Ramos (cell line): ENCODE data around the gene BICC1.

ENCODE experiments used
- in situ Hi-C: fragments of 300-500 bp; cut with MboI; formaldehyde crosslinking; loops from one replicate; pipeline ENCODE4 v1.14.3; 2022; ENCODE audit warnings: low sequenced_read_pairs; ENCODE audit not compliant: unreplicated experiment

BICC1 gene

DNA sequence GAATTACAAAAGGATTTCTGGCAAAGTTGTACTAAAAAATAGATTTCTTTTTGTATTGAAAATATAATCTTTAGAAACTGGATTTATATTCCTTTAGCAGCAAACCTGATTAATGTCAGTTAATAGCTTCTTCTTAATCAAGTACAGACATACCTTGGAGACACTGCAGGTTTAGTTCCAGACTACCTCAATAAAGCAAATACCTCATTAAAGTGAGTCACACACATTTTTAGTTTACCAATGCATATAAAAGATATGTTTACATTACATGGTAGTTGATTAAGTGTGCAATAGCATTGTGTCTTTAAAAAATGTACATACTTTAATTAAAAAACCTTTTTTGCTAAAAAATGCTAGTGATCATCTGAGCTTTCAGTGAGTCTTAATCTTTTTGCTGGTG, 215.0 kb downstream of the BICC1 start:
- in situ Hi-C loops, result no loop called here

DNA sequence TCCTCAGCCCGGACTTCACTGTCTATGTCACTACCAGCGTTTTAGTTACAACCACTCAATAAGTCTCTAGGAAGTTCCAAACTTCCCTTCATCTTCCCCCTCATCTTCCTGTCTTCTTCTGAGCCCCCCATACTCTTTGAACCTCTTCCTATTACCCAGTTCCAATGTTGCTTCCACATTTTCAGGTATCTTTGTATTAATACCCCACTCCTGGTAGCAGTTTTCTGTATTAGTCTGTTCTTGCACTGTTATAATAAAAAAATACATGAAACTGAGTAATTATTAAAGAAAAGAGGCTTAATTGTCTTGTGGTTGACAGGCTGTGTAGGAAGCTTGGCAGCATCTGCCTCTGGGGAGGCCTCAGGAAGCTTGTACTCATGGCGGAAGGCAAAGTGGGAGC, 218.6 kb downstream of the BICC1 start:
- in situ Hi-C loops, result no loop called here

DNA sequence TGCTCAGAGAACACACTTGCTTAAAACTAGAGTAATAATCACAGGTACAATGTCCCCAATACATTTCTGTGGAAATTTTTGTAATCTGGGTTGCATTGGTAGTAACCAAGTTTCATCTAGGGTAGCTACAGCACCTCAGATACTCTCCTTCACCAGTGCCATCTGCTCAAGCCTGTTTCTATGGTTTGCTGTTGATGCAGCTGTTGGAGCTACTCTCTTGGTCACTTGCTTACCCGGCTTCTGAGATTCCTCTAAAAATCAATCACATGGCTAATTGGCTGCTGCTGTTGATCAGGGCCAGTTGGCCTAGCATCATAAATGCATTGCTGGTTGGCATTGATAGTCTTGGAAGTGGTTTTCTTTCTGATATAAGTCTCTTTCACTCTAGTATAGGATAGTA, 220.8 kb downstream of the BICC1 start:
- in situ Hi-C loops, result no loop called here

DNA sequence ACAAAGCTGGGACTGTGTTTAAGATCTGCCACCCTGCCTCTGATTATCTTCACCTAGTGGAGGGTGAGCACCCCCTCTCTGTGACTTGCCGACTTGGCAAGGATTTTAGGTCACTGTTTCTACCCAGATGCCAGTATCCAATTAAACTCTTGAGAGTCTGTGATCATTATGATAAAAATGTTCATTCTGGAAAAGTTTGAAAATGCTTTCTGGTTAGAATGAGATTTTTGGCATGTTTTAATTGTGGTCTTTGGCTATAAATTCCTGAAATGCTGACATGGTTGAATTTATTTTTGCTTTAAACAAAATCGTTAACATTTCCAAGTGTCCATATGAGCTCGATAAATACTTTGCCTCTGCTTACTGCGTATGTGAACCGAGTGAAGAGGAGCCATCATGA, 221.4 kb downstream of the BICC1 start:
- in situ Hi-C loops, result no loop called here

DNA sequence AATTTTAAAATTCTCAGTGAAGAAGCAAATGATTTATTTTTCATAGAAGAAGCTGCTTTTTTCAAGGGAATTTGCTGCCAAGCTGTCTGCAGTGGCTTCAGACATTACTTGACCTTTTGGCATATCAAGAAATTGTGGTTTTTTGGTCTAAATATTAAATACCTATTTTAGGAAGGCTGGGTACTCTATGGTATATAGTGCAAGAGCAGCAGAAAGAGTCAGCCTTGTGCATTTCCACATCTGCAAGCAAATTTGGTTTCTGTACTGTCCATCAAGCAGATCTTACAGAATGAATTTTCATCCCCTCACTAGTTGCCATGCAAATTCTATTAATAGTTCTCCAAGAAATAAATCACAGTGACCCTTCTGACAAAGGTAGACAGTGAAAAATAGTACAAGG, 222.0 kb downstream of the BICC1 start:
- in situ Hi-C loops, result no loop called here

DNA sequence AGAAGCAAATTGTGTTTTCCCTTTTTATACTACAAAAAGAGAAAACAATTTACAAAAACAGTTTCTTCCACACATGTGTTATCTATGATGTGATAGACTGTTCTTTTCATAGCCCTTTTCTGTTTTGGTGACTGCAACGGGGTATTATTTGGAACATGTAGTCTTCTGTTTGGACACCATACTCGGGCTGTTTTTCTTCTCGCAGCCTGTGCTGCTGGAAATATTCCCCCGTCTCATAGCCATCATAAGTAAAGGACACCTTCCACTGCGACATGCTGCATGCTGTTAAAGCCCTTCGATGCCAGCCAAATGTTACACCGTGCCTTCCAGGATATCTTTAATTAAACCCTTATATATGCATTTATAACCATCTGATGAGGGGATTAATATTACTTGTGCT, 222.4 kb downstream of the BICC1 start:
- in situ Hi-C loops, result no loop called here

DNA sequence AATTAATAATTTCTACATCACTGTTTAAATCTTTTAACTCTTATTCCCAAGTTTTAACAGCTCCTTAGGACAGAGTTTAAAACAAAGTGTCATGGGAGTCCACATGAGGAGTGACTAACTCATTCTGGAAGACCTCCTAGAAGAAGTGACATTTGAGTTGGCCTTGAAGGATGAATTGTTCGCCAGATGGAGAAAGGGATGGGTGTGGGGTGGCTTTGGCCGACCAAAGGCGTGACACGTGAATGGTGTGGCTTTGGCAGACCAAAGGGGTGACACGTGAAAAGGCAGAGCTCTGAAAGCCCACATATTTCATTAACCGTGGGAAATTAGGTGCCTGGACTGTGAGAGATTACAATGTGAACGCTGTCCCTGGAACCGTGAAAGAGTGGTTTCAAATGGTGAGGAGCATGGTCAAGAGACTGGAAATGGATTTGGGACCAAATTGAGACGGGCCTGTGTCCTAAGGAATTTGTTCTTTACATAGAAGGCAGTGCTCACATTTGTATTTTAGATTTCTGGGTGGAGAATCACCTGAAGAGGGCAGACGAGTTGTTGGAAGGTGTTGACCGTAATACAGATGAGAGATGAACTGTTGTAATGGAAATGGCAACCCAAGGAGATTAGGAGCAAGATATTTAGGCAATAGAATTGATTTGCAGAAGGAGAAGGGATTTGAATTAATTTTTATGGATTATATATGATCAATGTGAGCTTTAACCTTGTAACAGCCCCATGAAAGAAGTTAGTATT, 228.1 kb downstream of the BICC1 start:
- in situ Hi-C loops, result no loop called here

DNA sequence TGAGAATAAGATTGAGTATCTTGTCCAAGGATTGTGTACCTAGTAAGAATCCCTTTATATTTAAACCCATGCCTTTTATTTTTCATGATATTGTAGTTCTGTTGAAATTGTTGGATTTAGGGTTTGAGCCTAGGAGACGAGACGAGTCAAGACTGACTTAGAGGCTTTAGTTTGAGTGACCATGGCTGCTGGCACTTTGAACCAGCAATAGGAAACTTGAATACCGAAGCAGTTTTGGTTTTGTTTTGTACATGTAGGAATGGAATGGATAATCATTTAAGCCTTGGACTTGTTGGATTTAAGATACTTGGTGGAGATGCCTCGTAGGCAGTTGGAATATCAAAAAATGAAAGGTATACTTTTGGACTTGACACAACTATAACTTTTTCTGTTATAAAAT, 229.0 kb downstream of the BICC1 start:
- in situ Hi-C loops, result no loop called here

DNA sequence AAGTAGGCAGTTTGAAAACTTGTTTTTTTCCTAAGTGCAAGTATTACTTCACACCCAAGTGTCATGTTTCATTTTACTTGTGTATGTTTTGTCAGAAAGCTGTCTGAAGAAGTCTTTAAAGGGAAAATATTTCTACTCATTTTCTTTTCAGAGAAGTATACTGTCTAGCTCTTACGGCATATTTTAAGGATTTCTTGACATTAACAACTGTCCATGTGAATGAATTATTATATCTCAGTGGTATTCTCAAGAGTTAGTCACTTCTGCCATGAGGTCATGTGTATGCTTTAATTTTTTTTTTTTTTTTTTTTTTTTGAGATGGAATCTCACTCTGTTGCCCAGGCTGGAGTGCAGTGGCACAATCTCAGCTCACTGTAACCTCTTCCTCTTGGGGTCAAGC, 229.5 kb downstream of the BICC1 start:
- in situ Hi-C loops, result no loop called here

DNA sequence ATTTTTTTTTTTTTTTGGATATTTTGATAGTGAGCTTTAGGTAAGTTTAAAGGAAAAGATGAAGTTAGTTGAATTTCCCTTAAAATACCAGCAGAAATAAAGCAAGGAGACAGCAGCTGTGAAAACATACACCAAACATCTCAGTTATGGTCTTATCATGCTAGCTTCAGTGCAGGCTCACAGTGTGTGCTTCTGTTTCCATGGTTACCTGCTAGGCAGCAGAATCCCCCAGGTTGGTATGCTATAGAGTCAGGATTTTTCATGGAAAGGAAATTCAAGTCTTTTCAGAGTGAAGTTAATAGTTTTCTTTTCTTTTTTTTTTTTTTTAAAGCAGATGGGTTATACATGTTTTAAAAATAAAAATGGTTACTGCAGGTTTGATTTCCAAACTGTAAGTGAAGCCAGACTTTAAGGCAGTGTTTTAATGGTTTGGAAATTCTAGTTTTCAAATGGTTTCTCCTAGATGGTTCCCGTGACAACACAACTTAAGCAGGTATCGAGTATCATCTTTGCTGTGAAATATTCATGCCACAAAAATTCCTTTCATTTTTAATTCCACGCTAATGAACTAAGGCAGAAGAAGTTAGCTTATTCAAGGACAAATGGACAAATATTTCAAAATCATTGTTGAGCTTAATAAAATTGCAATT, 230.9 kb downstream of the BICC1 start:
- in situ Hi-C loops, result no loop called here

DNA sequence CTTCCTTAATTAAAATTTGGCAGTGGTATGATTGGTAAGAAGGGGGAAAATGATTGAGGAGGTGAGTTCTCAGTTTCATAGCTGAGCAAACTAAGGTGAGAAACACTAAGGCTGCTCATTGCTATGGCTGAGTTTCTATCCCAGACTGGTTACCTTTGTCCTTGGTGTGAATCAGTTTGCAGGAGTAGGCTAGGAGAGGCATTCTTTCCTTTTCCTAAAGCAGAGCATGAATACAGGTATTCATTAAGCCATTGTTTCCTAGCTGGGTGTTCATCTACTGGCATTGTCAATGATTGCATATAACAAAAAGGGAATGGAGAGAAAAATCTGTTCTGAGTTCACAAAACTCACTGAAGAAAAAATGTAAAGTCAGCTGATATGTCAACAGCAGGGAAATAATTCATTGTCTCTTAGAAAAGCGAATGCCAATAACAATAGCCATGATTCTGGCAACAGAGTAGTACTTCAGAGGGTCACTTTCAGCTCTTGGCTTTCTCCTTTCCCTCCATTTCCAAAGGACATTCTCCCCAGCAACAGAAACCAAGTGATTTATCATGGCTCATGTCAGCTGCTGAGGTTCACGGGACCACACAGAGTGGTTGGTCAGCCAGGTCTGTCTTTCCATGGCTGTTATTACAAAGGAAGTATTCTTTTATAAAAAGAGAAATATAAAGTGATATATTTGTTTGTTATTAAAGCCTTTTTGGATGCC, 234.0 kb downstream of the BICC1 start:
- in situ Hi-C loops, result no loop called here

DNA sequence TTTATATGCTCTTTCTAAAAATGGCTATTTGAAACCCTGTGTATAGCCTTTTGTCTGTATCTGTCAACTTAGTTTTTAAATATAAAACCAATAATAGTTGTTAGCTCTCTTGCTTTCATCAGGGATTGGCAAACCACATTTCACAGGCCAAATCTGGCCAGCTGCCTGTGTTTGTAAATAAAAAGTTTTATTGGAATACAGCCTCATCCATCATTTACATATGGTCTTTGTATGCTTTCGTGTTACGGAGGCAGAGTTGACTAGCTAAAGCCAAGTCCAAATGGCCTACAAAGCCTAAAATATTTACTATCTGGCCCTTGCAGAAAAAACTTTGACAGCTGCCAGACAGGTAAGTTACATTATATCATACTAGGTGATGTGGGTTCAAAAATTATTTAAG, 235.0 kb downstream of the BICC1 start:
- in situ Hi-C loops, result no loop called here

DNA sequence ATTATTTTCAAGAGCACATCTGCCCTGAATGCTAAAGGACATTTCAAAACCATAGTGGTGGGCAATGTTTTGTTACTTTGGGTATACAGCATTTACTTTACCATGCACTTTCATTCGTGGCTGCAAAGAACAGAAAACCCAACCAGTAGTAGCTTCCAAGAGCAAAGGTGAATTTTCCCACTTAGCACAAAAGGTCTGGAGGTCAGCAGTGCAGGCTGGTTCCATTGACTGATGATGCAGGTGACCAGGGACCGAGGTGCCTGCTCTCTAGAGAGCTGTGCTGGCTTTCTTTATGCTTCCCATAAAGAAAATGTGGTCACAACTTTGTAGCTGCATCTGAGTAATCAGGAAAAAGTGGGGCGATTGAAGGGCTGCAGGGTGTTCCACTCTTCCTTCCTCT, 240.0 kb downstream of the BICC1 start:
- in situ Hi-C loops, result loop anchor here (25.0 kb wide), 1 partner anchor 1485 kb away; no protein-coding TSS in a partner anchor

DNA sequence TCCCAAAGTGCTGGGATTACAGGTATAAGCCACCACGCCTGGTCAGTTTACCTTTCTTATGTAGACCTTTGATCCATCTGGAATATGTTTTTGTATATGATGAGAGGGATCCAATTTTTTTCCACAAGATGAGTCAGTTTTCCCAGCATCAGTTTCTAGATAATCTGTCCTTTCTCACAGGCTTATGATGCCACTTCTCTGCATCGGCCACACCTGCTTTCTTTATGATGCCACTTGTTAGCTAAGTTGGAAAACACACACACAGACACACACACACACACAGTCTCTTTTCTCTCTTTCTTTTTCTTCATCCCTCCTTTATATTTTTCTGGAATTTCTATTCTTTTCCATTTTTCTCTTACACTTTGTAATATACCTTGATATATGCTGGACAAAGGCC, 240.8 kb downstream of the BICC1 start:
- in situ Hi-C loops, result loop anchor here (25.0 kb wide), 1 partner anchor 1484 kb away; no protein-coding TSS in a partner anchor

DNA sequence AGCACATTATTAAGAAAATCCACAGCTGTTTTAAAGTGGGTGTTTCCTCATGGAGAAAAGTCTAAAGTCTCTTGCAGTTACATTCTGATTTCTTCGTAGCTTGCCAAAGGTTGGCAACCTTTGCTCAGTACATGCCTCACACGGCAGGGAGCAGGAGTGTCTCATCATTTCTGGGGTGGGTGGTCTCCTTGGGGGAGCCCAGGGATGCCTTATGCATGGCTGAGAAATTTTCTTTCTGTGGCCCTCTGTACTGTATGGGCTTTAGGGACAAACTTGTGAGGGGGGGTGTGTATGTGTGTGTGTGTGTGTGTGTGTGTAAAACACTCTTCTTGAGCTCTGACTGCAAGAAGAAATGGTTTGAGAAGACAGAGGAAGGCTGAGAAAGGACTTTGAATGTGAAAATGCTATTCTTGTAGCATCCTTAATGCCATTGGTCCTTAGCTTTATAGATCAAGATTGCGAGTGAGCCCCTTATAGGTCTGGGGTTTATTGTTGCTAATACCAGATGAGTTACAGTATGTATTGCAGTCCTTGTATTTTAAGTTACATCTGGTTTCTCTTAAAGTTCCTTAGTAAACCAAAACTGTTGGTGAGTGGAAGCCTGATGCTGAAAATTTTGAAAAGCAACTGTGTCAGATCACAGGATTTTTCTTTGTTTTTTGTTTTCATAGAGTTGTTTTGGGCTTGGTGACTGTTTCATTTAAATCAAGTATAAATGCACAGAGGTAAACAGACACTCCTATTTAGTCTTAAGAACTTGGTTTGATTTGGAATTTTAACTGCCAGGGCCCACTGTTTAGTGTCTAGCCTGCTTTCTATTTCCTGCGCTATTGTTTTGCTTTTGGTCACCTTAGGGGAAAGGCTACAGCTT, 242.0 kb downstream of the BICC1 start:
- in situ Hi-C loops, result loop anchor here (25.0 kb wide), 1 partner anchor 1483 kb away; no protein-coding TSS in a partner anchor

DNA sequence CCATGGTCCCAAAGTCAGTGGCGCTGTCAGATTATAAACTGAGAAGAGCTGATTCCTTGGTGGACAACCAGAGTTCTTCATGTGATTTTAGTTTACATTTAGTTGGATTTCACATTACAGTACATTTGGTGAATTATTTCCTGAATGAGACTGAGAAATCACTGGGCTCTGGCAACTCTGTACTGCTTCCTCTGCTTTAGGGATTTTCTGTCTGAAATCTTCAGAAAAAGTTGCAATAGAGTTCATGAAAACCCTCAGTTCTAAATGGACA, 242.6 kb downstream of the BICC1 start:
- in situ Hi-C loops, result loop anchor here (25.0 kb wide), 1 partner anchor 1482 kb away; no protein-coding TSS in a partner anchor

DNA sequence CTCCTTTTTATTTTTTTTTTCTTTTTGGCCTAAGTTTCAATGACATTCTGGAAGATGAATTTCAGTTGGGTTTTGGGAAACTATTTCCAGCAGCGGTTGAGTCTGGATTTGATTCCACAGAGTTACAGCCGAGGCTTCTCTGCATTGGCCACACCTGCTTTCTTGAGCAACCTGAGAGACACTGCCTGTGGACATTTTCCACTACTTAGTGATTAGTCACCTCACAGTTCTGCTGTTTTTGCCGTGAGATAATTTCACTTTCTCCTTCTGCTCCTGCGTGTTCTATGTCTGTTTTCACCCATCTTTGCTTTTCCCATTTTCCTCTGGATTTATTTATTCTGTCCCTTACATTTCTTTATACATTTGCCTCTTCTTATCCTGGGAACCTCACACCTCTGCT, 243.0 kb downstream of the BICC1 start:
- in situ Hi-C loops, result loop anchor here (25.0 kb wide), 1 partner anchor 1482 kb away; no protein-coding TSS in a partner anchor

DNA sequence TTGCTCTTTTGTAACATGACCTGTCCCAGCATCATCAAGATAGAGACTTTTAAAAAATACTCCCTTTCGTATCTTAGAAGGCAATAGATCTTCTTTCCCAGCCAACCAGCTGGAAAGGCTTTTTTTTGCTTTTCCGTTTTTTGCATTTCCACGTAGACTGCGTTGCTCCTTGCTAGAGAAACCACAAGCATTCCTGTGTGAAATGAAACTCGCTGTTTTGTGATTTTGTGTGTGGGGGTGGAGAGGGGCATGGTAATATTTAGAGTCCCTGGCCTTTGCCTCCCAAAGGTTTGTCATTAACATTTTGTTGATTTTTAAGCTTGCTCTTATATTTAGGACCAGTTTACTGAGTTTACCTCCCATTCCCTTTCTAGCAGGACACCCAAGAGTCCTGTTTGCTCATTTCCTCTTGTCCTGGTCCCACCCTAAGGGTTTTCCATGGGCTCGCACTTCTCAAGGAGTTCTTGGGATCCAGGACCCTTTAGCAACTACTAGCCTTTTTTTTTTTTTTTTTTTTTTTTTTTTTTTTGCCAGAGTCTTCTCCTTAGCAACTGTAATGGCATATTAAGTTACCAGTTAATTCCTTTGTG, 243.6 kb downstream of the BICC1 start:
- in situ Hi-C loops, result loop anchor here (25.0 kb wide), 1 partner anchor 1481 kb away; no protein-coding TSS in a partner anchor

DNA sequence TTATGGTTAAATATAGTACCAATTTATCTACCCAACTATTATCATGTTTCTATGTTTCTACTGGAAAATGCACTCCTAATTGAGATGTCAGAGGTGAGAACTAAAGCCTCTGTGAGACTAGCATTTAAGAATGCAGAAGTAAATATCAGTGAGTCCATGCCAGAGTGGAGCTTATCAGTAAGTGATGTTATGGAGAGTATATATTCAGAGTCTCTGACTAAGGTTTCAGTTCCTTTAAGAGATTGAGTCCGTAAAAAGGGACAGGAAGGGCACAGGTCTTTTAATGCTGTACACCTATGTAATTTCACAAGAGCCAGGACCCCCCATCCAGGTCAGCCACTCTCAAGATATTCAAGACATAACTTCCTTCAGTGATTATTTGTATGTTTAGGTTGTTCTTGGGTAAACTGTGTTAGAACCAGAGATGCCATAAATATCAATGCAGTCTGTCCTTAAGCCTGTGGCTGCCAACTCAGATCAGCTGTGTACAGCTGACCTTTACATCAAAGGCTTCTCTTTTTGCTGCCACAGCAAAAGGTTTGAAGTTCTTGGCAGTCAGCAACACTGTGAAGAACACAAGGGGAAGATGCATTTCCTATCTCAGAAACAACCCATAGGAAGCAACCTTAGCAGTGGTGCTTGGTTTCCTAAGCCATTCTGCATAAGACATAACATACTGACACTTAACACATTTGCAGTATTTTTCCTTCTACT, 244.8 kb downstream of the BICC1 start:
- in situ Hi-C loops, result loop anchor here (25.0 kb wide), 1 partner anchor 1480 kb away; no protein-coding TSS in a partner anchor
